ENCODE measurements around the gene ASPSCR1.

The ASPSCR1 gene

GRCh38 chr17:81998212-81998611 lies 20.8 kb downstream of the ASPSCR1 start:
- no peak overlapping the region for H3K27ac ChIP-seq
- TF ChIP-seq ZFX (IDR thresholded peaks at IDR 0.05), result no peak
- TF ChIP-seq, protein P1, sequence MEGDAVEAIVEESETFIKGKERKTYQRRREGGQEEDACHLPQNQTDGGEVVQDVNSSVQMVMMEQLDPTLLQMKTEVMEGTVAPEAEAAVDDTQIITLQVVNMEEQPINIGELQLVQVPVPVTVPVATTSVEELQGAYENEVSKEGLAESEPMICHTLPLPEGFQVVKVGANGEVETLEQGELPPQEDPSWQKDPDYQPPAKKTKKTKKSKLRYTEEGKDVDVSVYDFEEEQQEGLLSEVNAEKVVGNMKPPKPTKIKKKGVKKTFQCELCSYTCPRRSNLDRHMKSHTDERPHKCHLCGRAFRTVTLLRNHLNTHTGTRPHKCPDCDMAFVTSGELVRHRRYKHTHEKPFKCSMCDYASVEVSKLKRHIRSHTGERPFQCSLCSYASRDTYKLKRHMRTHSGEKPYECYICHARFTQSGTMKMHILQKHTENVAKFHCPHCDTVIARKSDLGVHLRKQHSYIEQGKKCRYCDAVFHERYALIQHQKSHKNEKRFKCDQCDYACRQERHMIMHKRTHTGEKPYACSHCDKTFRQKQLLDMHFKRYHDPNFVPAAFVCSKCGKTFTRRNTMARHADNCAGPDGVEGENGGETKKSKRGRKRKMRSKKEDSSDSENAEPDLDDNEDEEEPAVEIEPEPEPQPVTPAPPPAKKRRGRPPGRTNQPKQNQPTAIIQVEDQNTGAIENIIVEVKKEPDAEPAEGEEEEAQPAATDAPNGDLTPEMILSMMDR (conservative IDR thresholded peaks at IDR 0.05), result no peak

DNA sequence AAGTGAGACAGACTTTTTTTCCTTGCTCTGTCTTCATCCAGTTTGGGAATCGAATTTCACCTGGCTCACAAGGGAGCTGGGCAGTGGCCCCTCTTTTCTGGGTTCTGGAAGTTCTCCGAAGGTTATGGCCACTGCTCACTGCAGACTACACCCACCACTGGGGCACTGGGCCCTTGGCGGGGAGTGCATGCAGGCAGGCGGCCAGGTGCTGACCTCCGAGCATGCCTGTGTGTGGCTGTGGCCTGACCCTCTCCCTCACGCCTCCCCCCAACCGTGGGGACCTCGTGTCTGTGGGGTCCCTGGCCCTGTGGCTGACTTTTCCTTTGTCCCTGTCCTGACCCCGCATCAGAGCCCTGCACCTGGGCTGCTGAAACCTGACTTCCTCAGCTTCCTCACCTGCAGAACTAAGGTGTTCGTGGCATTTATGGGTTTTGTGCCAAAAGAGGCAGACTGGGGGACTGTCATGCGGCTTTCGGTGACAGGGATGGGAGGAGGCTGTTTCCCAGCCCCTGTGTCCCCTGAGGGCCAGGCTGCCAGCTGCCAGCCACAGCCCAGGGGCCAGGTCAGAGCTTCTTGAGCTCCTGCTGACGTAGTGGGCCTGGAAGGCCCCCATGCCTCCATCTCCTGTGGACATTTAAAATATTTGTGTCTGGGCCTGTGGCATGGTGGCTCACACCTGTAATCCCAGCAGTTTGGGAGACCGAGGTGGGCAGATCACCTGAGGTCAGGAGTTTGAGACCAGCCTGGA lies 21.4 kb downstream of the ASPSCR1 start:
- TF ChIP-seq, protein P1 (conservative IDR thresholded peaks at IDR 0.05), result no peak
- no peak for TF ChIP-seq ZFX (IDR thresholded peaks at IDR 0.05)
- H3K27ac ChIP-seq, result no peak overlapping the region

DNA sequence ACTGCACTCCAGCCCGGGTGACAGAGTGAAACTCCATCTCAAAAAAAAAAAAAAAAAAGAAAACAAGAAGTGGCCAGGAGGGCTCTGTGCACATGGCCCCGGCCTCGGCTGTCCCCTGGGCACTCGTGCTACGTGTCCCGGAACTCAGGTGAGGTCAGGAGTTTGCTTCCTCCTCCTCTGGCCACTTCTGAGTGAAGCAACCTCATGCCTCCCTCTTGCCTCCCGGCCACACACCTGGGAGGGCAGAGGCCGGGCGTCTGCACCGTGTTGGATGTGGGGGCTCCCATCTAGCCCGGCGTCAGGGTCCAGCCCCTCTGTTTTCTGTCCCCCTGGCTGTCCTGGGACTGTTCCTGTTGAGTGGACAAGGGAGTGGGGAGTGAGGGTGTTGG lies 22.2 kb downstream of the ASPSCR1 start:
- TF ChIP-seq, protein P1 (conservative IDR thresholded peaks at IDR 0.05), result no peak
- no peak for TF ChIP-seq ZFX (IDR thresholded peaks at IDR 0.05)

DNA sequence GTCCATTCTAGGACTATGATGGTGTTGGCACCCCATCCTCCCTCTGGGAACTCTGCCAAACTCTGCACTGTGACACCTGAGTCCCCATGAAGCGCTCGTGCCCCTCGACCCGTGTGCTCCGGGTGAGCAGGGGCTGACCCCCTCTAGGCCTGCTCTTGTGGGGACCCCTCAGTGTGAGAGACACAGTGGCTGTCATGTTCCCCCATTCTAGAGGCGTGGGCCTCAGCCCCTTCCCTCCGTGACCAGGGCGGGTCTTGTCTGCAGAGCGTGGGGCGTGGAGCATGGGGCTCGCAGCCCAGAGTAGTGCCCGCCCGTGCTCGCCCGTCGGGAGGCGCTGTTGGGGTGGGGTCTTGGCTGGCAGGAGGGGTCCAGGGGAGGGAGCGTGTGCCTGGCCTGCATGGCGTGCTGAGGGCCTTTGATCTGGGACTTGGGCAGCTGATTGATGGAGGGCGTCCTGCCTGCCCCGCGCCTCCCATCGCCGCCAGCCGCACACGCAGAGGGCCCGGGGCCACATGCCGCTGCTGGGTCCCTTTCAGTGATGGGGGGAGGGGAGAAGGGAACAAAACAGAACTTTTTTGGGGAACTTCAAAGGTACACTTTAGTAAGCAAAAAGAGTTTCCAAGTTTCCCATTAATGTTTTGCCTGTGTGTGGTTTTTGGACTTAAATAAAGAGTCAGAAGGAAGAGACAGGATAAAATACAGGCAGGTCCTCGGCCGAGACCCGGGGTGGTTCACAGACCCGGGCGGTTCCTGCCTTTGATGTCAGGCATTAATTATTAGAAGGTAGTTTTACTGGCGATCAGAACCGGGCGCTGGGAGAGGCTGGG lies 22.8 kb downstream of the ASPSCR1 start:
- no peak overlapping the region for H3K27ac ChIP-seq
- no peak for TF ChIP-seq ZFX (IDR thresholded peaks at IDR 0.05)
- TF ChIP-seq, protein P1 (conservative IDR thresholded peaks at IDR 0.05), result no peak

More for the DNA sequence above, 22.2 kb downstream of the ASPSCR1 start:
- H3K27ac ChIP-seq, result no peak overlapping the region

- no peak for TF ChIP-seq ZFX (IDR thresholded peaks at IDR 0.05)
- TF ChIP-seq, protein P1 (conservative IDR thresholded peaks at IDR 0.05), result no peak
- H3K27ac ChIP-seq, result no peak overlapping the region
Measured at GRCh38 chr17:82000803-82001570, 23.6 kb downstream of the ASPSCR1 start.

GRCh38 chr17:82001571-82002056 lies 24.2 kb downstream of the ASPSCR1 start:
- no peak overlapping the region for H3K27ac ChIP-seq
- no peak for TF ChIP-seq ZFX (IDR thresholded peaks at IDR 0.05)
- TF ChIP-seq, protein P1 (conservative IDR thresholded peaks at IDR 0.05), result no peak

Data from C4-2B (cell line).